ENCODE results near the gene AP1S2. TPM values are rescaled to one million over a fixed set of nuclear protein-coding genes. Genes with fewer than 3 reads are reported as not detected.

The AP1S2 gene
- total RNA-seq, 1 experiment from 2014 or later: 19.9 TPM

- ChIA-PET CTCF (no interaction called here), RAD21 (ENCODE audit: low non-redundant PET in 1 of 2, low total read pairs in 2 of 2, uncharacterized antibody in 2 of 2, unreplicated experiment in 2 of 2) (no interaction called here), POLR2A (no interaction called here)
- H3K4me2 ChIP-seq (ENCODE audit: low read length): no peak overlapping the region
- H3K9ac ChIP-seq (ENCODE audit: low read length): no peak overlapping the region
- H3K4me1 ChIP-seq (ENCODE audit: control insufficient read depth in 1 of 2, insufficient read depth in 2 of 2, low read length in 2 of 2): no peaks in the 10 kb centered on the region; a peak in 1 of 4 replicates
- no peaks in the 10 kb centered on the region for H3K79me2 ChIP-seq (ENCODE audit: insufficient read depth, low read length)
- DNase-seq (ENCODE audit: low read depth, low spot score): no peak
- TF ChIP-seq SP1 (IDR thresholded peaks at IDR 0.05; ENCODE audit: low read depth) (no peak), CEBPB (IDR thresholded peaks at IDR 0.05; ENCODE audit: low read depth) (no peak), REST (IDR thresholded peaks at IDR 0.05; ENCODE audit: low read depth) (no peak), EZH2 (IDR thresholded peaks at IDR 0.05) (no peak), EGR1 (IDR thresholded peaks at IDR 0.05; ENCODE audit: low read depth) (no peak), SIN3A (IDR thresholded peaks at IDR 0.05; ENCODE audit: low read depth) (no peak), TCF7L2 (IDR thresholded peaks at IDR 0.05; ENCODE audit: borderline replicate concordance, extremely low read depth, insufficient read depth, insufficient read length) (no peak), ZNF274 (IDR thresholded peaks at IDR 0.05; ENCODE audit: low read depth, low read length) (no peak), CTCF (IDR thresholded peaks at IDR 0.05 in 2 of 3, conservative IDR thresholded peaks at IDR 0.05 in 1 of 3; ENCODE audit: borderline replicate concordance in 1 of 3, insufficient read depth in 1 of 3, low read depth in 2 of 3, low read length in 2 of 3) (no peak)
- intact Hi-C loops (cut with micrococcal nuclease): no loop called here
- H3K27me3 ChIP-seq (ENCODE audit: insufficient read depth, low read length): no peaks in the 10 kb centered on the region
- no peaks in the 10 kb centered on the region for H4K20me1 ChIP-seq (ENCODE audit: insufficient read depth)
- H3K9me2 ChIP-seq (ENCODE audit: insufficient read depth): no peaks in the 10 kb centered on the region
- no peaks in the 10 kb centered on the region for H3K9me3 ChIP-seq (ENCODE audit: control insufficient read depth in 1 of 2, insufficient read depth in 1 of 2, low read depth in 1 of 2, low read length in 2 of 2)
- no peak overlapping the region for H3K27ac ChIP-seq (ENCODE audit: low read depth, low read length)
- no peak overlapping the region for H3K4me3 ChIP-seq (replicated peaks in 1 of 2; ENCODE audit: low read depth in 1 of 2, low read length in 2 of 2)
- no peak for ATAC-seq
- no peaks in the 10 kb centered on the region for H3K36me3 ChIP-seq (ENCODE audit: control insufficient read depth in 1 of 2, insufficient read depth in 2 of 2, low read length in 2 of 2)
- no peak overlapping the region for H2AFZ ChIP-seq (ENCODE audit: low read depth, low read length, poor library complexity, severe bottlenecking)
- BruUV-seq (replicated peaks): no TSS peak
These were observed 33.4 kb upstream of the AP1S2 start for GRCh38 chrX:15888062-15888461.

All from HCT116 (cell line).